ENCODE measurements around the gene RBPMS2.

Gene RBPMS2

GRCh38 chr15:64770626-64771025 is 4.8 kb downstream of the RBPMS2 start:
- Histone ChIP-seq H3K4me2 (ENCODE audit: insufficient read depth, low read length, poor library complexity, severe bottlenecking) (no peak overlapping the region), H2BK12ac (ENCODE audit: low read length) (no peak overlapping the region), H2AFZ (ENCODE audit: low read length) (no peak overlapping the region), H2BK15ac (ENCODE audit: low read length) (no peak overlapping the region), H3K14ac (ENCODE audit: low read length) (no peak overlapping the region), H4K91ac (ENCODE audit: low read depth, low read length, poor library complexity) (no peak overlapping the region), H3K4me1 (ENCODE audit: control insufficient read depth in 2 of 2, insufficient read depth in 1 of 2, low read depth in 1 of 2, low read length in 2 of 2) (peaks cover 2 to 5% of the 10 kb centered on the region in 2 donors), H3K4ac (ENCODE audit: low read length) (no peak overlapping the region), H3K9ac (ENCODE audit: low read depth, low read length, poor library complexity) (peak overlapping the region; percentile 7), H2AK5ac (ENCODE audit: low read depth, low read length) (no peak overlapping the region), H3K27me3 (ENCODE audit: control insufficient read depth in 3 of 3, insufficient read depth in 3 of 3, low read depth in 1 of 3, low read length in 3 of 3) (peaks cover 0 to 15% (median 0%) of the 10 kb centered on the region in 3 experiments), H3K4me3 (ENCODE audit: low read length in 2 of 2) (no peak overlapping the region), H3K79me1 (ENCODE audit: low read depth, low read length) (no peaks in the 10 kb centered on the region), H3K18ac (ENCODE audit: low read length) (peak overlapping the region; percentile 15), H3K36me3 (replicated peaks in 1 of 2; ENCODE audit: control insufficient read depth in 2 of 2, insufficient read depth in 2 of 2, low read length in 2 of 2) (no peaks in the 10 kb centered on the region), H2BK5ac (ENCODE audit: low read length) (no peak overlapping the region), H2BK120ac (ENCODE audit: low read depth, low read length) (no peak overlapping the region), H3K23ac (ENCODE audit: low read depth, low read length, poor library complexity) (no peak overlapping the region), H3K27ac (replicated peaks; ENCODE audit: low read length) (no peak overlapping the region), H3K9me3 (replicated peaks in 1 of 2; ENCODE audit: control insufficient read depth in 2 of 2, insufficient read depth in 1 of 2, low read depth in 1 of 2, low read length in 2 of 2) (no peaks in the 10 kb centered on the region), H4K8ac (ENCODE audit: low read depth, low read length) (no peak overlapping the region)
- no peak for DNase-seq (ENCODE audit: low spot score)
- no CpG with 5 or more reads among the region's 2 CpGs for WGBS, 2 donors (ENCODE audit: extremely low coverage in 2 of 2, insufficient read length in 2 of 2, insufficient replicate concordance in 1 of 2)

- H2BK12ac ChIP-seq (ENCODE audit: low read length): no peak overlapping the region
- no peak overlapping the region for H3K9ac ChIP-seq (ENCODE audit: low read depth, low read length, poor library complexity)
- H4K8ac ChIP-seq (ENCODE audit: low read depth, low read length): no peak overlapping the region
- H2AK5ac ChIP-seq (ENCODE audit: low read depth, low read length): no peak overlapping the region
- no CpG with 5 or more reads among the region's 7 CpGs for WGBS, 2 donors (ENCODE audit: extremely low coverage in 2 of 2, insufficient read length in 2 of 2, insufficient replicate concordance in 1 of 2)
- no peak for DNase-seq (ENCODE audit: low spot score)
- no peak overlapping the region for H3K18ac ChIP-seq (ENCODE audit: low read length)
- H2BK15ac ChIP-seq (ENCODE audit: low read length): no peak overlapping the region
- H2BK5ac ChIP-seq (ENCODE audit: low read length): no peak overlapping the region
- H3K9me3 ChIP-seq (replicated peaks in 1 of 2; ENCODE audit: control insufficient read depth in 2 of 2, insufficient read depth in 1 of 2, low read depth in 1 of 2, low read length in 2 of 2): no peaks in the 10 kb centered on the region
- H2AFZ ChIP-seq (ENCODE audit: low read length): no peak overlapping the region
- no peak overlapping the region for H3K4ac ChIP-seq (ENCODE audit: low read length)
- no peaks in the 10 kb centered on the region for H3K27me3 ChIP-seq (ENCODE audit: control insufficient read depth in 3 of 3, insufficient read depth in 3 of 3, low read depth in 1 of 3, low read length in 3 of 3)
- no peak overlapping the region for H4K91ac ChIP-seq (ENCODE audit: low read depth, low read length, poor library complexity)
- no peaks in the 10 kb centered on the region for H3K4me1 ChIP-seq (ENCODE audit: control insufficient read depth in 2 of 2, insufficient read depth in 1 of 2, low read depth in 1 of 2, low read length in 2 of 2)
- no peak overlapping the region for H3K27ac ChIP-seq (replicated peaks; ENCODE audit: low read length)
- H3K36me3 ChIP-seq (replicated peaks in 1 of 2; ENCODE audit: control insufficient read depth in 2 of 2, insufficient read depth in 2 of 2, low read length in 2 of 2): peaks cover 0 to 8% of the 10 kb centered on the region in 2 donors
- no peak overlapping the region for H3K14ac ChIP-seq (ENCODE audit: low read length)
- no peak overlapping the region for H3K23ac ChIP-seq (ENCODE audit: low read depth, low read length, poor library complexity)
- no peak overlapping the region for H3K4me3 ChIP-seq (ENCODE audit: low read length in 2 of 2)
- no peak overlapping the region for H2BK120ac ChIP-seq (ENCODE audit: low read depth, low read length)
- peaks cover 4% of the 10 kb centered on the region for H3K79me1 ChIP-seq (ENCODE audit: low read depth, low read length)
- H3K4me2 ChIP-seq (ENCODE audit: insufficient read depth, low read length, poor library complexity, severe bottlenecking): no peak overlapping the region
These were observed 8.2 kb downstream of the RBPMS2 start for GRCh38 chr15:64767203-64767602.

- Histone ChIP-seq H3K4me1 (ENCODE audit: control insufficient read depth in 2 of 2, insufficient read depth in 1 of 2, low read depth in 1 of 2, low read length in 2 of 2) (no peaks in the 10 kb centered on the region), H2BK15ac (ENCODE audit: low read length) (no peak overlapping the region), H2BK5ac (ENCODE audit: low read length) (no peak overlapping the region), H2BK120ac (ENCODE audit: low read depth, low read length) (no peak overlapping the region), H2AK5ac (ENCODE audit: low read depth, low read length) (peak overlapping the region; percentile 32), H3K23ac (ENCODE audit: low read depth, low read length, poor library complexity) (no peak overlapping the region), H3K9me3 (replicated peaks in 1 of 2; ENCODE audit: control insufficient read depth in 2 of 2, insufficient read depth in 1 of 2, low read depth in 1 of 2, low read length in 2 of 2) (no peaks in the 10 kb centered on the region), H3K4me2 (ENCODE audit: insufficient read depth, low read length, poor library complexity, severe bottlenecking) (no peak overlapping the region), H3K36me3 (replicated peaks in 1 of 2; ENCODE audit: control insufficient read depth in 2 of 2, insufficient read depth in 2 of 2, low read length in 2 of 2) (peaks cover 0 to 9% of the 10 kb centered on the region in 2 donors), H3K79me1 (ENCODE audit: low read depth, low read length) (peaks cover 4% of the 10 kb centered on the region), H4K91ac (ENCODE audit: low read depth, low read length, poor library complexity) (no peak overlapping the region), H2AFZ (ENCODE audit: low read length) (no peak overlapping the region), H4K8ac (ENCODE audit: low read depth, low read length) (no peak overlapping the region), H2BK12ac (ENCODE audit: low read length) (no peak overlapping the region), H3K9ac (ENCODE audit: low read depth, low read length, poor library complexity) (no peak overlapping the region), H3K18ac (ENCODE audit: low read length) (peak overlapping the region; percentile 11), H3K14ac (ENCODE audit: low read length) (no peak overlapping the region), H3K4ac (ENCODE audit: low read length) (no peak overlapping the region), H3K27me3 (ENCODE audit: control insufficient read depth in 3 of 3, insufficient read depth in 3 of 3, low read depth in 1 of 3, low read length in 3 of 3) (no peaks in the 10 kb centered on the region), H3K27ac (replicated peaks; ENCODE audit: low read length) (no peak overlapping the region), H3K4me3 (ENCODE audit: low read length in 2 of 2) (no peak overlapping the region)
- no CpG with 5 or more reads among the region's 8 CpGs for WGBS, 2 donors (ENCODE audit: extremely low coverage in 2 of 2, insufficient read length in 2 of 2, insufficient replicate concordance in 1 of 2)
- no peak for DNase-seq (ENCODE audit: low spot score)
These were observed 9.3 kb downstream of the RBPMS2 start for GRCh38 chr15:64766058-64766457.

GRCh38 chr15:64763874-64764273 is 11.5 kb downstream of the RBPMS2 start:
- no peak overlapping the region for H3K4ac ChIP-seq (ENCODE audit: low read length)
- H3K4me1 ChIP-seq (ENCODE audit: control insufficient read depth in 2 of 2, insufficient read depth in 1 of 2, low read depth in 1 of 2, low read length in 2 of 2): no peaks in the 10 kb centered on the region
- no peak overlapping the region for H4K8ac ChIP-seq (ENCODE audit: low read depth, low read length)
- H4K91ac ChIP-seq (ENCODE audit: low read depth, low read length, poor library complexity): peak overlapping the region; percentile 5
- H2BK15ac ChIP-seq (ENCODE audit: low read length): no peak overlapping the region
- no peak overlapping the region for H2BK120ac ChIP-seq (ENCODE audit: low read depth, low read length)
- H2BK5ac ChIP-seq (ENCODE audit: low read length): no peak overlapping the region
- no peak overlapping the region for H3K14ac ChIP-seq (ENCODE audit: low read length)
- H3K9me3 ChIP-seq (replicated peaks in 1 of 2; ENCODE audit: control insufficient read depth in 2 of 2, insufficient read depth in 1 of 2, low read depth in 1 of 2, low read length in 2 of 2): no peaks in the 10 kb centered on the region
- H2AFZ ChIP-seq (ENCODE audit: low read length): no peak overlapping the region
- H3K27me3 ChIP-seq (ENCODE audit: control insufficient read depth in 3 of 3, insufficient read depth in 3 of 3, low read depth in 1 of 3, low read length in 3 of 3): no peaks in the 10 kb centered on the region
- H3K9ac ChIP-seq (ENCODE audit: low read depth, low read length, poor library complexity): no peak overlapping the region
- peaks cover 0 to 11% of the 10 kb centered on the region in 2 donors for H3K36me3 ChIP-seq (replicated peaks in 1 of 2; ENCODE audit: control insufficient read depth in 2 of 2, insufficient read depth in 2 of 2, low read length in 2 of 2)
- H2AK5ac ChIP-seq (ENCODE audit: low read depth, low read length): no peak overlapping the region
- WGBS, 2 donors (ENCODE audit: extremely low coverage in 2 of 2, insufficient read length in 2 of 2, insufficient replicate concordance in 1 of 2): no CpG with 5 or more reads among the region's 4 CpGs
- no peak overlapping the region for H3K23ac ChIP-seq (ENCODE audit: low read depth, low read length, poor library complexity)
- no peak overlapping the region for H3K4me2 ChIP-seq (ENCODE audit: insufficient read depth, low read length, poor library complexity, severe bottlenecking)
- H3K79me1 ChIP-seq (ENCODE audit: low read depth, low read length): peaks cover 4% of the 10 kb centered on the region
- no peak overlapping the region for H2BK12ac ChIP-seq (ENCODE audit: low read length)
- H3K4me3 ChIP-seq (ENCODE audit: low read length in 2 of 2): no peak overlapping the region
- no peak for DNase-seq (ENCODE audit: low spot score)
- H3K18ac ChIP-seq (ENCODE audit: low read length): no peak overlapping the region
- no peak overlapping the region for H3K27ac ChIP-seq (replicated peaks; ENCODE audit: low read length)

Measured in neuronal stem cell (in vitro differentiated cells).